ENCODE results near the gene RAB3C.
"Not testable (repeated sequence)": the region's sequence is repeated elsewhere in the genome, so short reads cannot be mapped to it uniquely, and the experiment has no call there.

The RAB3C gene, protein sequence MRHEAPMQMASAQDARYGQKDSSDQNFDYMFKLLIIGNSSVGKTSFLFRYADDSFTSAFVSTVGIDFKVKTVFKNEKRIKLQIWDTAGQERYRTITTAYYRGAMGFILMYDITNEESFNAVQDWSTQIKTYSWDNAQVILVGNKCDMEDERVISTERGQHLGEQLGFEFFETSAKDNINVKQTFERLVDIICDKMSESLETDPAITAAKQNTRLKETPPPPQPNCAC

DNA sequence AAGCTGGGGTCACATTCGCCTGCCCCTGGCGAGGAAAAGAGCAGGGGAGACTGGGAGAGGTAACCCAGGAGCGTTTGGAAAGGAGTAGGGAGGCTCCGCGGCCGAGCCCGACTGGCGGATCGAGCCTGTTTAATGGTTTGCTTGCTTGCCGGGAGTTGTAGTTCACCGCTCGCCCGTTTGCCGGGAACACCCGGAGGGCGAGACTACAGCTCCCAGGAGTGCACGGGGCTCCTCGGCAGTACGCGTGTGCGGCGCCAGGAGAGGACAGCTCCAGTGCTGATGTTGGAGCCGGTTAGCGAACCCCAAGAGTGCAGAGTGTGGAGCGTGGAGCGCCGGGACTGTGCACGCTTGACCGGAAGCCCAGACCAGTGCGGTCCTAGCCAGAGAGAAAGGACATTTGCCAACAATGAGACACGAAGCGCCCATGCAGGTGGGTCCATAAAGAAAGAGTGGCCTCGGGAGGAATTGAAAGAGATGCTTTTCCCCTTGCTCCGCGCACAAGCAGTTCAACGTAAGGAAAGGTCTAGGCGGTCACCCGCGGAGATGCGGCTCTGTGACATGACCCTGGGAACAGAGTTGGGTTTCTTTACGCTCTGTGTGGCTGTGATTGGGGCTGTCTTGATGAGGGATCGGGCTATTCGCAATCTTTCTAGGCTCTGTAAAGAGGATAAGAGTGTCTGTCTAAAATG, at the start of gene RAB3C:
TSS of gene RAB3C (plus strand) at position 273 of the 689 bp plus-strand sequence. CDS start at position 407, 134 bp downstream.
- peak; percentile 35 to 76 for DNase-seq

- not testable (repeated sequence) for DNase-seq
These were observed 40.9 kb upstream of the RAB3C start for GRCh38 chr5:58541935-58542334.

GRCh38 chr5:58542709-58543108, 40.2 kb upstream of the RAB3C start:
- DNase-seq: no peak

GRCh38 chr5:58543723-58544122, 39.2 kb upstream of the RAB3C start:
- no peak for DNase-seq

GRCh38 chr5:58544195-58544594, 38.7 kb upstream of the RAB3C start:
- no peak for DNase-seq

- no peak for DNase-seq
These were observed 37.9 kb upstream of the RAB3C start for GRCh38 chr5:58544926-58545325.

DNA sequence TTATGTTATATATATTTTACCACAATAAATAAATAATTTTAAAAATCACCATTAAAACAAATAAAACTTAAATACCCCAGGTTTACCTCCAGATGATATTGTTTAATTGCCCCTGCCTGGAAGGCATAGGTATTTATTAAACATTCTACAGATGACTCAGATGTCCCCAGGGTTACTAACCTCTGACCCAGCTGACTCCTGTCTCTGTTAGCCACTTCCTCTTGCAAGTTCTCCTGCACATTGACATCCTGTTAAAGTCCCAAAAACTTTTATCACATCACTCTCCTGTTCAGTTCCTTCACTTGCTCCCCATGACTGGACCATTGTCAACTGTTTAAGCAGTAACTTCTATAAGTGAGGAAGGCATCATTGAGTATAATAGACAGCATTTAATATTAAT, 37.0 kb upstream of the RAB3C start:
- no peak for DNase-seq

DNA sequence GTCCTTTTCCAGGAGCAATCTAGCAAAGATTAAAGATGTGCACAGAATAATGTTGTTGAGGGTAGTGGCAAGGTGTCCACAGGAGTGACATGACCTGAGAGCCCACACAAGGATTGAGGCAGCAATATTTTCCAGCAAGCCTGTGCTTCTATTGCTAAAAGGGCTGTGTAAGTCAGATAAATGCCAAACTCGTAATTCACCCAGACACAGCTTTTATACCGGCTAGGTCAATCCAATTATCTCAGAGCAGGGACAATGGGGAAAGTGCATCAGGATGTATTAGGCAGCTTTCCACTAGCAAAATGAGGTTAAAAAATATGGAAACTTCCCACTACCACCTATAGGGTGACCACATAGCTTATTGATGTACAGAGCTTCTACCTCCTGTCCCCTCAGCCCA, 34.8 kb upstream of the RAB3C start:
- no peak for DNase-seq

GRCh38 chr5:58551492-58551891, 31.4 kb upstream of the RAB3C start:
- DNase-seq: no peak

- not testable (repeated sequence) for DNase-seq
These were observed 25.1 kb upstream of the RAB3C start for GRCh38 chr5:58557665-58558338.

GRCh38 chr5:58563016-58563700, 19.7 kb upstream of the RAB3C start:
- not testable (repeated sequence) for DNase-seq

DNA sequence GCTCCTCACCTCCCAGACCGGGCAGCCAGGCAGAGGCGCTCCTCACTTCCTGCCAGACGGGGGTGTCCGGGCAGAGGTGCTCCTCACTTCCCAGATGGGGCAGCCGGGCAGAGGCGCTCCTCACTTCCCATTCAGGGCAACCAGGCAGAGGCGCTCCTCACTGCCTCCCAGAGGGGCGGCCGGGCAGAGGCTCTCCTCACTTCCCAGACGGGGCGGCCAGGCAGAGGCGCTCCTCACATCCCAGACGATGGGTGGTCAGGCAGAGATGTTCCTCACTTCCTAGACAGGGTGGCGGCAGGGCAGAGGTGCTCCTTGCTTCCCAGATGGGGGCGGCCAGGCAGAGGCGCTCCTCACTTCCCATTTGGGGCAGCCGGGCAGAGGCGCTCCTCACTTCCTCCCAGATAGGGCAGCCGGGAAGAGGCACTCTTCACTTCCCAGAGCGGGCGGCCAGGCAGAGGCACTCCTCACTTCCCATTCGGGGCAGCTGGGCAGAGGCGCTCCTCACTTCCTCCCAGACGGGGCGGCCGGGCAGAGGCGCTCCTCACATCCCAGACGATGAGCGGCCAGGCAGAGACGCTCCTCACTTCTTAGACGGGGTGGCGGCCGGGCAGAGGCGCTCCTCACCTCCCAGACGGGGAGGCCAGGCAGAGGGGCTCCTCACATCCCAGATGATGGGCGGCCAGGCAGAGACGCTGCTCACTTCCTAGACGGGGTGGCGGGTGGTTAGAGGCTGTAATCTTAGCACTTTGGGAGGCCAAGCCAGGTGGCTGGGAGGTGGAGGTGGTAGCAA, 18.6 kb upstream of the RAB3C start:
- DNase-seq: not testable (repeated sequence)

DNA sequence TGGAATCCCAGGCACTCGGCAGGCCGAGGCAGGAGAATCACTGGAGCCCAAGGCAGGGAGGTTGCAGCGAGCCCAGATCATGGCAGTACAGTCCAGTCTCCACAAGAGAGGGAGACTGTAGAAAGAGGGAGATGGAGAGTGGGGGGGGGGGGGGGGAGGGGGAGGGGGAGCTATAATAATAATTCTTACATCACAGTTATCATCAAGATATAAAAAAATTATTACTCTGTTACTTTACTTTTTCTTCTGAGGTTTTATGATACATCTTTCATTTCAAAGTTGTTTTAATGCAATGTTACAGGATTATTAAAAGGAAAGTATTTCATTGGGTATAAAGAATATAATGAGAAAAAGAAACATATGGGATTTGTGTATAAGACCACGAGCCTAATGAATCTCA, 17.8 kb upstream of the RAB3C start:
- no peak for DNase-seq

- DNase-seq: no peak
These were observed 11.4 kb upstream of the RAB3C start for GRCh38 chr5:58571501-58571900.

DNA sequence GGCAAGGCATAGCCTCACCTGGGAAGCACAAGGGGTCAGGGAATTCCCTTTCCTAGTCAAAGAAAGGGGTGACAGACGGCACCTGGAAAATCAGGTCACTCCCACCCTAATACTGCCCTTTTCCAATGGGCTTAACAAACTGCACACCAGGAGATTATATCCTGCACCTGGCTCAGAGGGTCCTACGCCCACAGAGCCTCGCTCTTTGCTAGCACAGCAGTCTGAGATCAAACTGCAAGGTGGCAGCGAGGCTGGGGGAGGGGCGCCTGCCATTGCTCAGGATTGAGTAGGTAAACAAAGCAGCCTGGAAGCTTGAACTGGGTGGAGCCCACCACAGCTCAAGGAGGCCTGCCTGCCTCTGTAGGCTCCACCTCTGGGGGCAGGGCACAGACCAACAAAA, 9.9 kb upstream of the RAB3C start:
- DNase-seq: not testable (repeated sequence)

DNA sequence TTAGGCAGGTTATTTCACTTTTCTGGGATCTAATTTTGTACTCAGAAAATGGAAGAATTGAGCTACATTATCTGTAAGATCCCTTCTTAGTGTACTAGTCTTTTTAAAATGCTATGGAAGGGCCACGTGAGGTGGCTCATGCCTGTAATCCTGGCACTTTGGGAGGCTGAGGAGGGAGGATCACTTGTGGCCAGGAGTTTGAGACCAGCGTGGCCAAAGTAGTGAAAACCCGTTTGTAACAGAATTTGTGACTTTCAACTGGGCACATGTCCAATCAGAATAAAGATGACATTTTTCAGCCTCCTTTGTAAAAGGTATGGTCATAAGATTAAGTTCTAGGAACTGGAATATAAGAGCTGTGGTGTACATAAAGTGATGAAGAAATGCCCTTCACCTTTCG, 3.1 kb upstream of the RAB3C start:
- no peak for DNase-seq

DNA sequence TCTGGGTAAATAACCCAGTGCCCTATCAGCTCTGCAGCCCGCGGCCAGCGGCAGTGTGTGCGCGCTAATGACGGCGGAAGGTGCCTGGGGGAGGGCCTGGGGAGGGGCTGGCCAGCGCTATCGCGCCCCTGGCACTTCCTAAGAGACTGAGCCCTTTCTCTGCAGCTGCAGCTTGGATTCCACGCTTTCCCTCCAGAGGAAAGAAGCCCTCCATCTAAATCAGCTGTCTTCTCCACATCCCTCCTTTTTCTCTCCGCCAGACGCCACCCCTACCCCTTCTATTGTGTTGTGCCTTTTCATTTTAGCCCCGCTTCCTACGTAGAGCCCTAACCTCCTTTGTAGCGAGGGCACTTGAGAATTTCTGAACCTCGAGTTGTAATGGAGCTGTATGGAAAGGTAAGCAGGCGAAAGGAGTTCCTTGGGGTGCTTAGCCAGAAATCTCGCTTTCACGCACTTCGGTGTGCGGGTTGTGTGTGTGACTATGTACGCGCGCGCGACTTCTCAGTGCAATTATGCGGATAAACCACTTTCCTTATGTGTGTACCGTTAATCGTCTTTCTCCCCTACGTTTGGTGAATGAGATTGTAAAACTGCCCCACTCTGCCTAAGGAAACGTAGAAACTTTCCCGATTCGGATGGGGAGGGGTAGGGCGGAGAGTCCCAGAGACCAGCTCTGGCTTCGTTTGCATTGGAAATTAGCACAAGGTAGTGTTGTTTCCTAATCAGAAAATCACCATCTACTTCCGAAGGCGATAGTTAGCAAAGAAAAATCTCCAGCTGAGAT, 664 bp upstream of the RAB3C start:
- DNase-seq: no peak

GRCh38 chr5:58595952-58596351, 13.1 kb downstream of the RAB3C start:
- no peak for DNase-seq

DNA sequence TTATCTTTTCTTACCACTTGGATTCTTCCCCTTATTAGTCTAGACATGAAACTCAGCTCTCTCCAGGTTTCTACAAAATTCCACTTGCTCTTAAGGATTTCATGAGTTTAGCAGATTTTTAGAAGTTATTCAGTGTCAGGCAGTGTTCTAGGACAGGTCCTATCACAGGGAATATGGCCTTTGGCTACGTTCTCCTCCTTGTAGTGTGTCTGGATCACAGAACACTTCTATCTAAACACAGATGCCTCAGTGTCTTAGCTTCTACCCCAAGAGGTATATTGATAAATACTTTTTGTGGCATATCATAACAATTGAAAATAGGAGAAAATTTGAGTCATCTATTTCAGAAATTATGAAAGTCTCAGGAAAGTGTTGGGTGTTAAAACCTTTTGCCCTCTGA, 15.6 kb downstream of the RAB3C start:
- DNase-seq: no peak

DNA sequence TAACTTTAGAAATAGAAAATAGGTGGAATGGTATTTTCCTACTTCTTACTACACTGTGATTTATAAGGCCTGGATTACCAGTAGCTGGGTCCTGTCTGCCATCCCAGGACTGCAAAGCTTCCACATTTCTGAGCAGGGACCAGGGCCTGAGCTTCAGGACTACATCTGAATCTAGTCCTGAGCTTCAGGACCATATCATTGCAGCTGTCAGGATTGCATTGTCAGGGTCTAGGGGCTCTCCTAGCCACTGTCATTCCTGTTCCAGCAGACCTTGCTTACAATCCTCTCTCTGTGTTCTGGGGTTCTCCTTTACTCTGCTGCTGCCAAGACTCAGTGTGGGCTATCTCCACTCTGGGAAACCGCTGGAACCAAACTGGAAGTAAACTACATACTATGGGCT, 16.3 kb downstream of the RAB3C start:
- no peak for DNase-seq

- not testable (repeated sequence) for DNase-seq
These were observed 17.7 kb downstream of the RAB3C start for GRCh38 chr5:58600613-58601012.

- DNase-seq: not testable (repeated sequence)
These were observed 20.0 kb downstream of the RAB3C start for GRCh38 chr5:58602889-58603288.

Measured in stimulated activated CD4-positive, alpha-beta T cell treated with anti-CD3 and anti-CD28 coated beads, Interleukin-2, amount 100 ng/mL, for 24 hours (primary cell).